B cell (primary cell): Measurements from ENCODE around the gene PRRT1. TPM values are rescaled to one million over a fixed set of nuclear protein-coding genes. Genes with fewer than 3 reads are reported as not detected.
"Not testable (repeated sequence)": the region's sequence is repeated elsewhere in the genome, so short reads cannot be mapped to it uniquely, and the experiment has no call there.

Experiments
- ATAC-seq: fragments of 200-7000 bp; cut with Tn5 transposase; one replicate; pipeline ENCODE4 v1.10.0; 2021; ENCODE audit warnings: low read depth, mild to moderate bottlenecking, moderate number of reproducible peaks, moderate library complexity
- CTCF ChIA-PET: fragments of 350-600 bp; sonication (Branson Sonifier 250); formaldehyde crosslinking; loops from one replicate; lab custom pipeline; 2021; ENCODE audit warnings: antibody characterized with exemption, inconsistent platforms; lab: Charles Lee
- POLR2A ChIA-PET: fragments of 350-600 bp; sonication (Branson Sonifier 250); formaldehyde crosslinking; loops from one replicate; lab custom pipeline; 2021; ENCODE audit warnings: antibody characterized with exemption; lab: Charles Lee
- DNase-seq: peaks from one replicate; pipeline ENCODE4 v3.0.0; 2013
- H2AFZ ChIP-seq: 2 replicates; pipeline ENCODE4 v1.6.1; 2012; ENCODE audit warnings: mild to moderate bottlenecking, low read depth, low read length; ENCODE audit not compliant: insufficient read depth, poor library complexity, severe bottlenecking
- H3K27ac ChIP-seq, 2 donors: 1 replicate in 1 of 2; 2 replicates in 1 of 2; pipeline ENCODE4 v1.5.1; 2012 to 2013; ENCODE audit warnings: low read length in 2 of 2, mild to moderate bottlenecking in 2 of 2, moderate library complexity in 1 of 2
- H3K27me3 ChIP-seq, 4 experiments: fragments of 200-600 bp in 1 of 4; sonication (generic) in 1 of 4; replicated peaks in 1 of 4; 1 replicate in 2 of 4; 2 replicates in 2 of 4; pipeline versions ENCODE4 v1.6.1 to v1.7.0; 2013 to 2016; ENCODE audit warnings: low read length in 3 of 4, mild to moderate bottlenecking in 2 of 4, mixed read lengths in 1 of 4, moderate library complexity in 1 of 4; ENCODE audit not compliant: insufficient read depth in 4 of 4, control insufficient read depth in 3 of 4; ENCODE audit errors: control extremely low read depth in 1 of 4
- H3K36me3 ChIP-seq, 2 experiments: replicated peaks in 1 of 2; 1 replicate in 1 of 2; 2 replicates in 1 of 2; pipeline versions ENCODE4 v1.6.1 to v1.7.1; 2013; ENCODE audit warnings: low read length in 1 of 2; ENCODE audit not compliant: insufficient read depth in 2 of 2, control insufficient read depth in 1 of 2; ENCODE audit errors: control extremely low read depth in 1 of 2, extremely low read depth in 1 of 2
- H3K4me1 ChIP-seq, 2 donors: fragments of 200-600 bp in 1 of 2; sonication (generic) in 1 of 2; 1 replicate in 1 of 2; 2 replicates in 1 of 2; pipeline versions ENCODE4 v1.5.1 to v1.6.1; 2013 to 2017; ENCODE audit warnings: low read length in 2 of 2; ENCODE audit not compliant: control insufficient read depth in 2 of 2, insufficient read depth in 2 of 2
- H3K4me2 ChIP-seq: replicated peaks from 2 replicates; pipeline ENCODE3; 2012; ENCODE audit warnings: mild to moderate bottlenecking, low read depth, low read length; ENCODE audit not compliant: poor library complexity, severe bottlenecking
- H3K4me3 ChIP-seq, 5 experiments: fragments of 200-600 bp in 1 of 5; sonication (generic) in 1 of 5; 1 replicate in 3 of 5; 2 replicates in 2 of 5; pipeline versions ENCODE4 v1.5.1 to v1.7.0; 2011 to 2016; ENCODE audit warnings: low read length in 4 of 5, mild to moderate bottlenecking in 4 of 5, low read depth in 2 of 5, control low read depth in 1 of 5, moderate library complexity in 1 of 5; ENCODE audit not compliant: insufficient read depth in 1 of 5; ENCODE audit errors: control extremely low read depth in 1 of 5, extremely low read depth in 1 of 5
- H3K79me2 ChIP-seq: fragments of 200-600 bp; sonication (generic); one replicate; pipeline ENCODE4 v1.6.0; 2016; ENCODE audit warnings: low read length; ENCODE audit not compliant: control insufficient read depth, insufficient read depth
- H3K9ac ChIP-seq: fragments of 200-600 bp; sonication (generic); 2 replicates; pipeline ENCODE4 v1.6.1; 2017; ENCODE audit warnings: mild to moderate bottlenecking, low read length, moderate library complexity
- H3K9me3 ChIP-seq, 3 donors: one replicate each; pipeline versions ENCODE4 v1.6.1 to v1.7.1; 2013; ENCODE audit warnings: low read length in 2 of 3; ENCODE audit not compliant: control insufficient read depth in 2 of 3, insufficient read depth in 1 of 3; ENCODE audit errors: control extremely low read depth in 1 of 3
- H4K20me1 ChIP-seq: 2 replicates; pipeline ENCODE4 v1.6.0; 2012; ENCODE audit warnings: mild to moderate bottlenecking, low read length; ENCODE audit not compliant: insufficient read depth, control insufficient read depth, poor library complexity, severe bottlenecking
- H3K27ac Mint-ChIP-seq: one replicate; pipeline ENCODE4 v1.8.0; 2021; ENCODE audit warnings: mixed read lengths
- H3K27me3 Mint-ChIP-seq: one replicate; pipeline ENCODE4 v1.8.0; 2021; ENCODE audit warnings: mixed read lengths
- H3K4me1 Mint-ChIP-seq: one replicate; pipeline ENCODE4 v1.8.0; 2021; ENCODE audit warnings: mixed read lengths
- H3K4me3 Mint-ChIP-seq: one replicate; pipeline ENCODE4 v1.8.0; 2021; ENCODE audit warnings: mixed read lengths
- H3K9me3 Mint-ChIP-seq: one replicate; pipeline ENCODE4 v1.8.0; 2022; ENCODE audit warnings: mixed read lengths; ENCODE audit not compliant: insufficient read depth
- EZH2 ChIP-seq: IDR thresholded peaks from 2 replicates; pipeline ENCODE4 v1.6.1; 2012; ENCODE audit warnings: borderline replicate concordance, low read depth, mild to moderate bottlenecking, moderate library complexity, low read length; ENCODE audit not compliant: insufficient read depth, poor library complexity, severe bottlenecking
- WGBS: methylation state at CpG from one replicate; pipeline ENCODE4 v1.1.5; 2013; ENCODE audit warnings: missing lambda C conversion rate; ENCODE audit not compliant: insufficient coverage; 5-methylcytosine and 5-hydroxymethylcytosine counted together
- intact Hi-C: fragments of 100-400 bp; cut with micrococcal nuclease; formaldehyde crosslinking; loops from one replicate; pipeline ENCODE4 v1.10.0; 2022
- polyA plus RNA-seq: library from polyadenylated mRNA; depleted of rRNA; stranded (reverse); fragments of >200 nt; gene quantifications from 2 replicates; pipeline ENCODE4 v1.2.3, GENCODE V29; 2012
- total RNA-seq, 2 donors: library from RNA; stranded (reverse); fragments of 120-200 nt in 1 of 2; gene quantifications; 1 replicate in 1 of 2; 2 replicates in 1 of 2; pipeline versions ENCODE4 v1.2.3 to v1.2.4, GENCODE V29; 2013 to 2022
- TF ChIP-seq, protein P1 (sequence below): fragments of 200-600 bp; IDR thresholded peaks from one replicate; pipeline ENCODE4 v1.8.0; 2022; ENCODE audit warnings: antibody characterized with exemption, mild to moderate bottlenecking

Gene PRRT1
- total and polyA plus RNA-seq, 2 donors (not counting 1 experiment from before 2014, with no cell fraction given): not detected

- H3K27ac Mint-ChIP-seq: peak overlapping the region; percentile 88
- TF ChIP-seq, protein P1, sequence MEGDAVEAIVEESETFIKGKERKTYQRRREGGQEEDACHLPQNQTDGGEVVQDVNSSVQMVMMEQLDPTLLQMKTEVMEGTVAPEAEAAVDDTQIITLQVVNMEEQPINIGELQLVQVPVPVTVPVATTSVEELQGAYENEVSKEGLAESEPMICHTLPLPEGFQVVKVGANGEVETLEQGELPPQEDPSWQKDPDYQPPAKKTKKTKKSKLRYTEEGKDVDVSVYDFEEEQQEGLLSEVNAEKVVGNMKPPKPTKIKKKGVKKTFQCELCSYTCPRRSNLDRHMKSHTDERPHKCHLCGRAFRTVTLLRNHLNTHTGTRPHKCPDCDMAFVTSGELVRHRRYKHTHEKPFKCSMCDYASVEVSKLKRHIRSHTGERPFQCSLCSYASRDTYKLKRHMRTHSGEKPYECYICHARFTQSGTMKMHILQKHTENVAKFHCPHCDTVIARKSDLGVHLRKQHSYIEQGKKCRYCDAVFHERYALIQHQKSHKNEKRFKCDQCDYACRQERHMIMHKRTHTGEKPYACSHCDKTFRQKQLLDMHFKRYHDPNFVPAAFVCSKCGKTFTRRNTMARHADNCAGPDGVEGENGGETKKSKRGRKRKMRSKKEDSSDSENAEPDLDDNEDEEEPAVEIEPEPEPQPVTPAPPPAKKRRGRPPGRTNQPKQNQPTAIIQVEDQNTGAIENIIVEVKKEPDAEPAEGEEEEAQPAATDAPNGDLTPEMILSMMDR: no peak
- TF ChIP-seq EZH2: no peak
- Histone ChIP-seq H3K4me2 (peak overlapping the region; percentile 19), H3K4me3 (no peak overlapping the region), H3K27ac (peak overlapping the region; percentile 33 to 51), H3K9ac (no peak overlapping the region), H2AFZ (no peak overlapping the region), H4K20me1 (no peaks in the 10 kb centered on the region), H3K9me3 (no peaks in the 10 kb centered on the region), H3K79me2 (peaks cover 62% of the 10 kb centered on the region), H3K4me1 (peaks cover 30 to 47% of the 10 kb centered on the region in 2 donors), H3K36me3 (peaks cover 0 to 58% of the 10 kb centered on the region in 2 experiments), H3K27me3 (no peaks in the 10 kb centered on the region)
- WGBS: 21% methylated on average over 8 of the region's 12 CpGs
- POLR2A ChIA-PET: no interaction called here
- peak overlapping the region; percentile 52 for H3K4me3 Mint-ChIP-seq
- CTCF ChIA-PET: interaction anchor here (0.7 kb wide), 1 partner anchor 604 kb away, joined by 3 read pairs; no protein-coding TSS in a partner anchor
- DNase-seq (no peak), ATAC-seq (no peak)
- no peaks in the 10 kb centered on the region for H3K27me3 Mint-ChIP-seq
- H3K4me1 Mint-ChIP-seq: peaks cover 55% of the 10 kb centered on the region
- intact Hi-C loops: no loop called here
- H3K9me3 Mint-ChIP-seq: no peaks in the 10 kb centered on the region
These were observed 35.4 kb upstream of the PRRT1 start for GRCh38 chr6:32187009-32187709.

DNA sequence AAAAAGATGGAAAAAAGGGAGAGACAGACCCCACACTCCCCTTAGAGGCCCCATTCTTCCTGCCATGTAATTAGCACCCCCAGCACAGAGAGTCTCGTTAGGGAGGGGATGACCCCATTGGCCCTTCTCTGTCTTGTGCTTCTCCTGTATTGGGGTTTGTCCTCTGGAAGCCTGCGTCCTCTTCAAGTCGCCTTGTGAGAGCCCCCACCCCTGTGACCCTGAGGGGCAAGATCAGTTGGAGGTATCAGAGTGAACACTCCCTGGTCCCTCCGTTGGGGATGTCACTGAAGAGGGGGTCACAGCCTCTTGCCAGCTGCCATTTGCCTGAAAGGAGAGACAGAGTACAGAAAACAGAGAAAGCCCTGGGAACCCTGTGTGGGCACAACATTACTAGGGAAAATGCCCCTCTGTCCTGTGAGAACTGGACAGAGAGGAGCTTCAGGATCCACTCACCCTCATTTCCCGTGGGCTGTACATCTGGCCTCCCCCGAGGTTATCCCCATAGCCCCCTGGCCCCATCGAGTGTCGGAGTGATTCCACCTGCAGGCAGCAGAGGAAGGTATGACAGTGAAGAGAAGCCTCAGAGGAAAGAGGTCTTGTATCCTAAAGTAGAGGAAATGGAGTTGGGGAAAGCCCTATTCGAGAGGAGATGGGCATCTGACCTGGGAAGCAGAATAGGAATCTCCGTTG, 34.6 kb upstream of the PRRT1 start:
- H3K27me3 Mint-ChIP-seq, POLR2A ChIA-PET, H3K4me3 ChIP-seq, H4K20me1 ChIP-seq, CTCF ChIA-PET, H3K27me3 ChIP-seq, H2AFZ ChIP-seq, DNase-seq, H3K4me2 ChIP-seq, intact Hi-C loops, H3K9me3 ChIP-seq, ATAC-seq, H3K9ac ChIP-seq, H3K9me3 Mint-ChIP-seq: not testable (repeated sequence)
- Histone ChIP-seq H3K27ac (peak overlapping the region; percentile 50 to 51), H3K36me3 (peaks cover 0 to 56% of the 10 kb centered on the region in 2 experiments), H3K79me2 (peaks cover 54% of the 10 kb centered on the region), H3K4me1 (peaks cover 28 to 39% of the 10 kb centered on the region in 2 donors)
- Mint-ChIP-seq H3K4me1 (peaks cover 49% of the 10 kb centered on the region), H3K4me3 (peak overlapping the region; percentile 8), H3K27ac (peak overlapping the region; percentile 88)
- 82% methylated on average over 5 of the region's 10 CpGs for WGBS

DNA sequence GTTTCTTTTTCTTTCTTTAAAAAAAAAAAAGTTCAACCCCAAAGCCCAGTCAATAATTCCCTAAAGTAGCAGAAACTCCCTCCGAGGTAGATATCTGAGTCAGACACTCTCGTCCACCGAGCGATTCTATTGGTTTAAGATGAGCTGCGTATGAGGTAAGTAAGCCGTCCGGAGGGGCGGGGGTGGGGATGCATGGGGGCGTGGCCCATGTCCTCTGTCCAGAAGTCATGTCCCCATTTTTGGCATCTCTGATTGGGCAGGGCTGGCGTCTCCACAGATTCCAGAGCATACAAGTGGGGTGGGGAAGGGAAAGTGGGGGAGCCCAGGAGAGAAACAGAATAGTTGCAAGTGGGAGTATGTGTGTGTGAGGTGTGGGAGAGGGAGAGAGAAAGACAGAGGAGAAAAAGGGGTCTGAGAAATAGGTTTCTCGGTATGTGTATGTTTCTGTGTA, 34.0 kb upstream of the PRRT1 start:
- H3K9me3 ChIP-seq, H2AFZ ChIP-seq, POLR2A ChIA-PET, H3K27me3 ChIP-seq, H3K27me3 Mint-ChIP-seq, ATAC-seq, H3K4me3 Mint-ChIP-seq, CTCF ChIA-PET, H3K9me3 Mint-ChIP-seq, intact Hi-C loops, H3K9ac ChIP-seq, H3K4me3 ChIP-seq, H4K20me1 ChIP-seq, H3K4me2 ChIP-seq: not testable (repeated sequence)
- peaks cover 0 to 57% of the 10 kb centered on the region in 2 experiments for H3K36me3 ChIP-seq
- peaks cover 48% of the 10 kb centered on the region for H3K79me2 ChIP-seq
- peaks cover 45% of the 10 kb centered on the region for H3K4me1 Mint-ChIP-seq
- peak overlapping the region; percentile 88 for H3K27ac Mint-ChIP-seq
- peaks cover 23 to 33% of the 10 kb centered on the region in 2 donors for H3K4me1 ChIP-seq
- 100% methylated on average over 2 of the region's 11 CpGs for WGBS
- peak overlapping the region; percentile 50 to 51 for H3K27ac ChIP-seq
- DNase-seq: peak; percentile 47
